GM21360 (cell line): ENCODE data around the gene PNMA6A.
"Not testable (repeated sequence)": the region's sequence is repeated elsewhere in the genome, so short reads cannot be mapped to it uniquely, and the experiment has no call there.

Experiments
- ATAC-seq: cut with Tn5 transposase; IDR thresholded peaks from one replicate; pipeline ENCODE4 v1.9.1; 2021; ENCODE audit warnings: mild to moderate bottlenecking, moderate library complexity; ENCODE audit not compliant: unreplicated experiment

The PNMA6A gene

GRCh38 chrX:153071909-153072583 is at the start of gene PNMA6A:
PNMA6A (plus strand) TSS chrX:153072454; CDS start chrX:153073063, 609 bp downstream.
- ATAC-seq = not testable (repeated sequence)

GRCh38 chrX:153026501-153026900 is 45.8 kb upstream of the PNMA6A start:
- not testable (repeated sequence) for ATAC-seq

- not testable (repeated sequence) for ATAC-seq
Measured at GRCh38 chrX:153028487-153028886, 43.8 kb upstream of the PNMA6A start.

- no peak for ATAC-seq
Measured at GRCh38 chrX:153029162-153029561, 43.1 kb upstream of the PNMA6A start.

GRCh38 chrX:153029875-153030274 is 42.4 kb upstream of the PNMA6A start:
- ATAC-seq = no peak

- ATAC-seq = no peak
Measured at GRCh38 chrX:153030801-153031200, 41.5 kb upstream of the PNMA6A start.

GRCh38 chrX:153032397-153033118 is 39.7 kb upstream of the PNMA6A start:
- no peak for ATAC-seq

- no peak for ATAC-seq
Measured at GRCh38 chrX:153049093-153049492, 23.2 kb upstream of the PNMA6A start.

GRCh38 chrX:153052534-153052933 is 19.7 kb upstream of the PNMA6A start:
- no peak for ATAC-seq

GRCh38 chrX:153055871-153056749 is 16.1 kb upstream of the PNMA6A start, which contains the start of gene PNMA3:
PNMA3 (plus strand) TSS chrX:153056470; CDS start chrX:153057056, 586 bp downstream.
- no peak for ATAC-seq

GRCh38 chrX:153057281-153057680 is 15.0 kb upstream of the PNMA6A start:
- no peak for ATAC-seq

- no peak for ATAC-seq
Measured at GRCh38 chrX:153059191-153060094, 12.8 kb upstream of the PNMA6A start.

GRCh38 chrX:153060095-153060445 is 12.2 kb upstream of the PNMA6A start:
- ATAC-seq = no peak

GRCh38 chrX:153061732-153062131 is 10.5 kb upstream of the PNMA6A start:
- ATAC-seq = no peak

GRCh38 chrX:153063315-153063714 is 8.9 kb upstream of the PNMA6A start:
- no peak for ATAC-seq

GRCh38 chrX:153064061-153064460 is 8.2 kb upstream of the PNMA6A start:
- no peak for ATAC-seq

GRCh38 chrX:153065389-153065788 is 6.9 kb upstream of the PNMA6A start:
- ATAC-seq = no peak

GRCh38 chrX:153066402-153066801 is 5.9 kb upstream of the PNMA6A start:
- ATAC-seq = not testable (repeated sequence)

- ATAC-seq = not testable (repeated sequence)
Measured at GRCh38 chrX:153073331-153073730, 1.1 kb downstream of the PNMA6A start.

- no peak for ATAC-seq
Measured at GRCh38 chrX:153074262-153074899, 2.1 kb downstream of the PNMA6A start.
